ENCODE measurements around the gene SCEL. TPM values are rescaled to one million over a fixed set of nuclear protein-coding genes. Genes with fewer than 3 reads are reported as not detected.

The SCEL gene
- polyA plus RNA-seq, 2 of the 4 experiments (the other 2 are of a cell fraction), result 0.06 to 1.4 TPM

GRCh38 chr13:77529501-77529840 lies 6.0 kb upstream of the SCEL start (continued):
- TF ChIP-seq MYC (IDR thresholded peaks at IDR 0.05; ENCODE audit: borderline replicate concordance, low read length) (no peak), ZFP36 (IDR thresholded peaks at IDR 0.05; ENCODE audit: borderline replicate concordance, partially characterized antibody) (no peak), NR3C1 (IDR thresholded peaks at IDR 0.05) (no peak), HEYL (CRISPR knock-in tag; IDR thresholded peaks at IDR 0.05) (no peak), FOXS1 (CRISPR knock-in tag; IDR thresholded peaks at IDR 0.05) (no peak)

GRCh38 chr13:77530875-77531274 lies 4.6 kb upstream of the SCEL start:
- ChIA-PET POLR2A (no interaction called here), CTCF (no interaction called here)
- Histone ChIP-seq H3K4me2 (no peak overlapping the region), H3K9me3 (no peaks in the 10 kb centered on the region), H3K4me1 (peaks cover 13% of the 10 kb centered on the region; the same call in 2 of the 3 replicates), H3K27ac (no peak overlapping the region), H3K4me3 (no peak overlapping the region)
- DNase-seq (ENCODE audit: low read depth in 1 of 2, low spot score in 1 of 2), result no peak
- FAIRE-seq, result no peak
- TF ChIP-seq HDAC2 (IDR thresholded peaks at IDR 0.05), result no peak
- TF ChIP-seq, protein P1, sequence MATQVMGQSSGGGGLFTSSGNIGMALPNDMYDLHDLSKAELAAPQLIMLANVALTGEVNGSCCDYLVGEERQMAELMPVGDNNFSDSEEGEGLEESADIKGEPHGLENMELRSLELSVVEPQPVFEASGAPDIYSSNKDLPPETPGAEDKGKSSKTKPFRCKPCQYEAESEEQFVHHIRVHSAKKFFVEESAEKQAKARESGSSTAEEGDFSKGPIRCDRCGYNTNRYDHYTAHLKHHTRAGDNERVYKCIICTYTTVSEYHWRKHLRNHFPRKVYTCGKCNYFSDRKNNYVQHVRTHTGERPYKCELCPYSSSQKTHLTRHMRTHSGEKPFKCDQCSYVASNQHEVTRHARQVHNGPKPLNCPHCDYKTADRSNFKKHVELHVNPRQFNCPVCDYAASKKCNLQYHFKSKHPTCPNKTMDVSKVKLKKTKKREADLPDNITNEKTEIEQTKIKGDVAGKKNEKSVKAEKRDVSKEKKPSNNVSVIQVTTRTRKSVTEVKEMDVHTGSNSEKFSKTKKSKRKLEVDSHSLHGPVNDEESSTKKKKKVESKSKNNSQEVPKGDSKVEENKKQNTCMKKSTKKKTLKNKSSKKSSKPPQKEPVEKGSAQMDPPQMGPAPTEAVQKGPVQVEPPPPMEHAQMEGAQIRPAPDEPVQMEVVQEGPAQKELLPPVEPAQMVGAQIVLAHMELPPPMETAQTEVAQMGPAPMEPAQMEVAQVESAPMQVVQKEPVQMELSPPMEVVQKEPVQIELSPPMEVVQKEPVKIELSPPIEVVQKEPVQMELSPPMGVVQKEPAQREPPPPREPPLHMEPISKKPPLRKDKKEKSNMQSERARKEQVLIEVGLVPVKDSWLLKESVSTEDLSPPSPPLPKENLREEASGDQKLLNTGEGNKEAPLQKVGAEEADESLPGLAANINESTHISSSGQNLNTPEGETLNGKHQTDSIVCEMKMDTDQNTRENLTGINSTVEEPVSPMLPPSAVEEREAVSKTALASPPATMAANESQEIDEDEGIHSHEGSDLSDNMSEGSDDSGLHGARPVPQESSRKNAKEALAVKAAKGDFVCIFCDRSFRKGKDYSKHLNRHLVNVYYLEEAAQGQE (IDR thresholded peaks at IDR 0.05), result no peak
- no peak for TF ChIP-seq SMC3 (IDR thresholded peaks at IDR 0.05)
- no peak for ATAC-seq

DNA sequence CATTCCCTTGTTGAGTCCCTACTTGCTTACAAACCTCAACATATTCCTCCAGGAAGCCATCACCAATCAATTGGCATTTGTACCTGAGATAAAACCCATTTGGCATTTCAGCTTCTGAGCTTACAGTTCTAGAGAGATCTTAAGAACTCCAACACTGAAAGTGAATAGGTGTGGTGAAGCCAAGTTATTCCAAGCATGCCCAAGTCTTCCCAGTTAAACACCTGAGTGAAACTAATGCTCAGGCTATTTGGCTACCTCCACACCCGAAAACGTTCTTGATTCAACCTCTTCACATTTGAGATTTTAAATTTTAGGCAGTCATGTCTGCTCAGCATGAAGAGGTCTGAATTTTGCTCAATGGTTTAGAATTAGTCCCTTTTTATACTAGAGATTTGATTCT lies 2.5 kb upstream of the SCEL start:
- ChIA-PET POLR2A (no interaction called here), CTCF (no interaction called here)
- FAIRE-seq, result no peak
- Histone ChIP-seq H3K4me1 (peaks cover 27% of the 10 kb centered on the region; the same call in 2 of the 3 replicates), H3K4me2 (no peak overlapping the region), H3K27ac (no peak overlapping the region), H3K9me3 (no peaks in the 10 kb centered on the region), H3K4me3 (no peak overlapping the region)
- WGBS (ENCODE audit: missing lambda C conversion rate), result 88% methylated on average over 2 of the region's 2 CpGs
- TF ChIP-seq FOSB (CRISPR knock-in tag; IDR thresholded peaks at IDR 0.05) (no peak), CBX2 (IDR thresholded peaks at IDR 0.05; ENCODE audit: borderline replicate concordance, low read depth) (no peak), JUNB (IDR thresholded peaks at IDR 0.05) (no peak), RCOR1 (IDR thresholded peaks at IDR 0.05; ENCODE audit: low read depth, low read length) (no peak), HEYL (CRISPR knock-in tag; IDR thresholded peaks at IDR 0.05) (no peak), RARB (CRISPR knock-in tag; IDR thresholded peaks at IDR 0.05) (no peak), HOXB5 (CRISPR knock-in tag; IDR thresholded peaks at IDR 0.05) (no peak), EHMT2 (IDR thresholded peaks at IDR 0.05; ENCODE audit: low read depth) (no peak), NR3C1 (IDR thresholded peaks at IDR 0.05) (no peak), RFX5 (IDR thresholded peaks at IDR 0.05) (no peak), MAFK (IDR thresholded peaks at IDR 0.05; ENCODE audit: partially characterized antibody) (no peak), E2F6 (IDR thresholded peaks at IDR 0.05; ENCODE audit: borderline replicate concordance, low read depth) (no peak), TP53 (CRISPR knock-in tag; IDR thresholded peaks at IDR 0.05) (no peak), FOSL2 (IDR thresholded peaks at IDR 0.05) (no peak), FOSL2 (CRISPR knock-in tag; IDR thresholded peaks at IDR 0.05) (no peak), FOXS1 (CRISPR knock-in tag; IDR thresholded peaks at IDR 0.05) (no peak), EHF (CRISPR knock-in tag; IDR thresholded peaks at IDR 0.05) (no peak), POLR2A (IDR thresholded peaks at IDR 0.05; ENCODE audit: low read length) (no peak)
- TF ChIP-seq, protein P2, sequence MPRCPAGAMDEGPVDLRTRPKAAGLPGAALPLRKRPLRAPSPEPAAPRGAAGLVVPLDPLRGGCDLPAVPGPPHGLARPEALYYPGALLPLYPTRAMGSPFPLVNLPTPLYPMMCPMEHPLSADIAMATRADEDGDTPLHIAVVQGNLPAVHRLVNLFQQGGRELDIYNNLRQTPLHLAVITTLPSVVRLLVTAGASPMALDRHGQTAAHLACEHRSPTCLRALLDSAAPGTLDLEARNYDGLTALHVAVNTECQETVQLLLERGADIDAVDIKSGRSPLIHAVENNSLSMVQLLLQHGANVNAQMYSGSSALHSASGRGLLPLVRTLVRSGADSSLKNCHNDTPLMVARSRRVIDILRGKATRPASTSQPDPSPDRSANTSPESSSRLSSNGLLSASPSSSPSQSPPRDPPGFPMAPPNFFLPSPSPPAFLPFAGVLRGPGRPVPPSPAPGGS (IDR thresholded peaks at IDR 0.05), result no peak
- TF ChIP-seq, protein P3, sequence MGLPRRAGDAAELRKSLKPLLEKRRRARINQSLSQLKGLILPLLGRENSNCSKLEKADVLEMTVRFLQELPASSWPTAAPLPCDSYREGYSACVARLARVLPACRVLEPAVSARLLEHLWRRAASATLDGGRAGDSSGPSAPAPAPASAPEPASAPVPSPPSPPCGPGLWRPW (IDR thresholded peaks at IDR 0.05), result no peak
- TF ChIP-seq, protein P1 (IDR thresholded peaks at IDR 0.05), result no peak
- DNase-seq (ENCODE audit: low read depth in 1 of 2, low spot score in 1 of 2), result no peak
- ATAC-seq, result no peak
